B cell (primary cell): ENCODE results near the gene NAT14. TPM values are rescaled to one million over a fixed set of nuclear protein-coding genes. Genes with fewer than 3 reads are reported as not detected.

Experiments
- ATAC-seq: fragments of 200-7000 bp; cut with Tn5 transposase; one replicate; pipeline ENCODE4 v1.10.0; 2021; ENCODE audit warnings: low read depth, mild to moderate bottlenecking, moderate number of reproducible peaks, moderate library complexity
- CTCF ChIA-PET: fragments of 350-600 bp; sonication (Branson Sonifier 250); formaldehyde crosslinking; loops from one replicate; lab custom pipeline; 2021; ENCODE audit warnings: antibody characterized with exemption, inconsistent platforms; lab: Charles Lee
- POLR2A ChIA-PET: fragments of 350-600 bp; sonication (Branson Sonifier 250); formaldehyde crosslinking; loops from one replicate; lab custom pipeline; 2021; ENCODE audit warnings: antibody characterized with exemption; lab: Charles Lee
- DNase-seq: peaks from one replicate; pipeline ENCODE4 v3.0.0; 2013
- H2AFZ ChIP-seq: 2 replicates; pipeline ENCODE4 v1.6.1; 2012; ENCODE audit warnings: mild to moderate bottlenecking, low read depth, low read length; ENCODE audit not compliant: insufficient read depth, poor library complexity, severe bottlenecking
- H3K27ac ChIP-seq, 2 donors: 1 replicate in 1 of 2; 2 replicates in 1 of 2; pipeline ENCODE4 v1.5.1; 2012 to 2013; ENCODE audit warnings: low read length in 2 of 2, mild to moderate bottlenecking in 2 of 2, moderate library complexity in 1 of 2
- H3K27me3 ChIP-seq, 4 experiments: fragments of 200-600 bp in 1 of 4; sonication (generic) in 1 of 4; replicated peaks in 1 of 4; 1 replicate in 2 of 4; 2 replicates in 2 of 4; pipeline versions ENCODE4 v1.6.1 to v1.7.0; 2013 to 2016; ENCODE audit warnings: low read length in 3 of 4, mild to moderate bottlenecking in 2 of 4, mixed read lengths in 1 of 4, moderate library complexity in 1 of 4; ENCODE audit not compliant: insufficient read depth in 4 of 4, control insufficient read depth in 3 of 4; ENCODE audit errors: control extremely low read depth in 1 of 4
- H3K36me3 ChIP-seq, 2 experiments: replicated peaks in 1 of 2; 1 replicate in 1 of 2; 2 replicates in 1 of 2; pipeline versions ENCODE4 v1.6.1 to v1.7.1; 2013; ENCODE audit warnings: low read length in 1 of 2; ENCODE audit not compliant: insufficient read depth in 2 of 2, control insufficient read depth in 1 of 2; ENCODE audit errors: control extremely low read depth in 1 of 2, extremely low read depth in 1 of 2
- H3K4me1 ChIP-seq, 2 donors: fragments of 200-600 bp in 1 of 2; sonication (generic) in 1 of 2; 1 replicate in 1 of 2; 2 replicates in 1 of 2; pipeline versions ENCODE4 v1.5.1 to v1.6.1; 2013 to 2017; ENCODE audit warnings: low read length in 2 of 2; ENCODE audit not compliant: control insufficient read depth in 2 of 2, insufficient read depth in 2 of 2
- H3K4me2 ChIP-seq: replicated peaks from 2 replicates; pipeline ENCODE3; 2012; ENCODE audit warnings: mild to moderate bottlenecking, low read depth, low read length; ENCODE audit not compliant: poor library complexity, severe bottlenecking
- H3K4me3 ChIP-seq, 5 experiments: fragments of 200-600 bp in 1 of 5; sonication (generic) in 1 of 5; 1 replicate in 3 of 5; 2 replicates in 2 of 5; pipeline versions ENCODE4 v1.5.1 to v1.7.0; 2011 to 2016; ENCODE audit warnings: low read length in 4 of 5, mild to moderate bottlenecking in 4 of 5, low read depth in 2 of 5, control low read depth in 1 of 5, moderate library complexity in 1 of 5; ENCODE audit not compliant: insufficient read depth in 1 of 5; ENCODE audit errors: control extremely low read depth in 1 of 5, extremely low read depth in 1 of 5
- H3K79me2 ChIP-seq: fragments of 200-600 bp; sonication (generic); one replicate; pipeline ENCODE4 v1.6.0; 2016; ENCODE audit warnings: low read length; ENCODE audit not compliant: control insufficient read depth, insufficient read depth
- H3K9ac ChIP-seq: fragments of 200-600 bp; sonication (generic); 2 replicates; pipeline ENCODE4 v1.6.1; 2017; ENCODE audit warnings: mild to moderate bottlenecking, low read length, moderate library complexity
- H3K9me3 ChIP-seq, 3 donors: one replicate each; pipeline versions ENCODE4 v1.6.1 to v1.7.1; 2013; ENCODE audit warnings: low read length in 2 of 3; ENCODE audit not compliant: control insufficient read depth in 2 of 3, insufficient read depth in 1 of 3; ENCODE audit errors: control extremely low read depth in 1 of 3
- H4K20me1 ChIP-seq: 2 replicates; pipeline ENCODE4 v1.6.0; 2012; ENCODE audit warnings: mild to moderate bottlenecking, low read length; ENCODE audit not compliant: insufficient read depth, control insufficient read depth, poor library complexity, severe bottlenecking
- H3K27ac Mint-ChIP-seq: one replicate; pipeline ENCODE4 v1.8.0; 2021; ENCODE audit warnings: mixed read lengths
- H3K27me3 Mint-ChIP-seq: one replicate; pipeline ENCODE4 v1.8.0; 2021; ENCODE audit warnings: mixed read lengths
- H3K4me1 Mint-ChIP-seq: one replicate; pipeline ENCODE4 v1.8.0; 2021; ENCODE audit warnings: mixed read lengths
- H3K4me3 Mint-ChIP-seq: one replicate; pipeline ENCODE4 v1.8.0; 2021; ENCODE audit warnings: mixed read lengths
- H3K9me3 Mint-ChIP-seq: one replicate; pipeline ENCODE4 v1.8.0; 2022; ENCODE audit warnings: mixed read lengths; ENCODE audit not compliant: insufficient read depth
- EZH2 ChIP-seq: IDR thresholded peaks from 2 replicates; pipeline ENCODE4 v1.6.1; 2012; ENCODE audit warnings: borderline replicate concordance, low read depth, mild to moderate bottlenecking, moderate library complexity, low read length; ENCODE audit not compliant: insufficient read depth, poor library complexity, severe bottlenecking
- WGBS: methylation state at CpG from one replicate; pipeline ENCODE4 v1.1.5; 2013; ENCODE audit warnings: missing lambda C conversion rate; ENCODE audit not compliant: insufficient coverage; 5-methylcytosine and 5-hydroxymethylcytosine counted together
- intact Hi-C: fragments of 100-400 bp; cut with micrococcal nuclease; formaldehyde crosslinking; loops from one replicate; pipeline ENCODE4 v1.10.0; 2022
- polyA plus RNA-seq: library from polyadenylated mRNA; depleted of rRNA; stranded (reverse); fragments of >200 nt; gene quantifications from 2 replicates; pipeline ENCODE4 v1.2.3, GENCODE V29; 2012
- total RNA-seq, 2 donors: library from RNA; stranded (reverse); fragments of 120-200 nt in 1 of 2; gene quantifications; 1 replicate in 1 of 2; 2 replicates in 1 of 2; pipeline versions ENCODE4 v1.2.3 to v1.2.4, GENCODE V29; 2013 to 2022
- TF ChIP-seq, protein P1 (sequence below): fragments of 200-600 bp; IDR thresholded peaks from one replicate; pipeline ENCODE4 v1.8.0; 2022; ENCODE audit warnings: antibody characterized with exemption, mild to moderate bottlenecking

Gene NAT14
- total and polyA plus RNA-seq, 2 donors (not counting 1 experiment from before 2014, with no cell fraction given): 10.7 to 15.1 TPM

DNA sequence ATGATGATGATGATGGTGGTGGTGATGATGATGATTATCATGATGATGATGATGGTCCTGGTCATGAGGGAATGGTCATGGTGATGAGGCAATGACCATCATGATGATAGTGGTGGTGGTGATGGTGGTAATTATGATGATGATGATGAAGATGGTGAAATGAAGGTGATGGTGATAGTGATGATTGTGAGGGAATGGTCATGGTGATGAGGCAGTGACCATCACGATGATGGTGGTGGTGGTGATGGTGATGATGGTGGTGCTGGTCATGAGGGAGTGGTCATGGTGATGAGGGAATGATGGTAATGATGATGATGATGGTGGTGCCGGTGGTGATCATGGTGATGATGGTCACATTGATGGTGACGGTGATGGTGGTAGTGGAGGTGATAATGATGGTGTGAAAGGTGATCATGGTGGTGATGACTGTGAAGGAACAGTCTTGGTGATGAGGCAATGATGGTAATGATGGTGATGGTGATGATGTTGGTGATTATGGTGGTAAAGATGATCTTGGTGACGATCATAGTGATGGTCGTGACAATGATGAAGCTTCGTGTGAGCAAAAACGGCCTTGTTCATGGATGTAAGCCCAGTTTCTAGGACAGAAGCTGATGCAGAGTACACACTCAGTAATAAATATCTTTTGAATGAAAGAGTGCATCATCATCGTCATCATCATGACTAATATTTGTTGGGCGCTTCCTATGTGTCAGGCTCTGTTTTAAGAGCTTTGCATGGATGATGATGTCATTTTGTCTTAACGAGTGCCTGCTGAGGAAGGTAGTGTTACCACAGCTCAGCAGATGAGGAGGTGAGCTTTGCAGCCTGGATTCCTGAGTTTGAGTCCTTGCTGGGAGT is 34.7 kb downstream of the NAT14 start:
- Histone ChIP-seq H3K79me2 (no peaks in the 10 kb centered on the region), H3K9me3 (peaks cover 0 to 4% (median 0%) of the 10 kb centered on the region in 3 donors), H3K27me3 (peaks cover 0 to under 1% (median 0%) of the 10 kb centered on the region in 4 experiments), H3K9ac (no peak overlapping the region), H3K36me3 (no peaks in the 10 kb centered on the region), H2AFZ (no peak overlapping the region), H3K4me3 (no peak overlapping the region), H3K4me1 (peaks cover 4 to 11% of the 10 kb centered on the region in 2 donors), H3K4me2 (no peak overlapping the region), H3K27ac (no peak overlapping the region), H4K20me1 (no peaks in the 10 kb centered on the region)
- DNase-seq (no peak), ATAC-seq (no peak)
- no peak overlapping the region for H3K4me3 Mint-ChIP-seq
- peaks cover 9% of the 10 kb centered on the region for H3K4me1 Mint-ChIP-seq
- TF ChIP-seq EZH2: no peak
- TF ChIP-seq, protein P1, sequence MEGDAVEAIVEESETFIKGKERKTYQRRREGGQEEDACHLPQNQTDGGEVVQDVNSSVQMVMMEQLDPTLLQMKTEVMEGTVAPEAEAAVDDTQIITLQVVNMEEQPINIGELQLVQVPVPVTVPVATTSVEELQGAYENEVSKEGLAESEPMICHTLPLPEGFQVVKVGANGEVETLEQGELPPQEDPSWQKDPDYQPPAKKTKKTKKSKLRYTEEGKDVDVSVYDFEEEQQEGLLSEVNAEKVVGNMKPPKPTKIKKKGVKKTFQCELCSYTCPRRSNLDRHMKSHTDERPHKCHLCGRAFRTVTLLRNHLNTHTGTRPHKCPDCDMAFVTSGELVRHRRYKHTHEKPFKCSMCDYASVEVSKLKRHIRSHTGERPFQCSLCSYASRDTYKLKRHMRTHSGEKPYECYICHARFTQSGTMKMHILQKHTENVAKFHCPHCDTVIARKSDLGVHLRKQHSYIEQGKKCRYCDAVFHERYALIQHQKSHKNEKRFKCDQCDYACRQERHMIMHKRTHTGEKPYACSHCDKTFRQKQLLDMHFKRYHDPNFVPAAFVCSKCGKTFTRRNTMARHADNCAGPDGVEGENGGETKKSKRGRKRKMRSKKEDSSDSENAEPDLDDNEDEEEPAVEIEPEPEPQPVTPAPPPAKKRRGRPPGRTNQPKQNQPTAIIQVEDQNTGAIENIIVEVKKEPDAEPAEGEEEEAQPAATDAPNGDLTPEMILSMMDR: no peak
- CTCF ChIA-PET: interaction anchor here (0.7 to 1.2 kb wide), 3 partner anchors 106 to 113 kb away, joined by 3 to 11 read pairs (median 4); no protein-coding TSS in a partner anchor
- POLR2A ChIA-PET: no interaction called here
- H3K27ac Mint-ChIP-seq: no peak overlapping the region
- no peaks in the 10 kb centered on the region for H3K9me3 Mint-ChIP-seq
- intact Hi-C loops: no loop called here
- peaks cover 7% of the 10 kb centered on the region for H3K27me3 Mint-ChIP-seq
- WGBS: 95% methylated on average over 6 of the region's 10 CpGs

DNA sequence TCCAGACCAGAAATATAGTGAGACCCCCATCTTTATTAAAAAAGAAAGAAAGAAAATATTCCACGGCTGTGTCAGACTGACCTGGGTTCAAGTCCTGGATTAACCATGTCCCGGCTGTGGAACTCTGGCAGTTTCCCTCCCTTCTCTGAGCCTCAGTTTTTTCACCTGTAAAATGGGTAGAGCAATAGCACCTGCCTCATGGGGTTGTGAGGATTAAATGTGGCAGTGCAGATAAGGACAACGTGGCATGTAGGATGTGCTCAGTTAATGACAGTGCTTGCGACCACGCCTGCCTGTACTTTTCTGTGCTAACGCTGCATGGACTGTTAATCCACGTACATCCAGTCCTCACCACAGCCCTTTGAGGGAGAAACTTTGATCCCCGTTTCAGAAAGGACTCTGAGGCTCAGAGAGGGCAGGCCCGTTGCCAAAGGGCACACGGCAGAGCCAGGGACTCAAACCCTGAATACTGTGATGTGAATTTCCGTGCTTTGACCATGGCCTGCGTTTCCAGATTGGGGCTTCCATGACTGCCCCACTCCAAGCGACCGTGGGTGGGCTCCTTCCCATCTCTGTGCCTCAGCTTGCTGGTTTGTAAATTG is 35.8 kb downstream of the NAT14 start:
- Mint-ChIP-seq H3K4me1 (peaks cover 9% of the 10 kb centered on the region), H3K9me3 (no peaks in the 10 kb centered on the region), H3K27me3 (peaks cover 10% of the 10 kb centered on the region), H3K4me3 (no peak overlapping the region), H3K27ac (no peak overlapping the region)
- H3K27me3 ChIP-seq: no peaks in the 10 kb centered on the region
- H3K4me3 ChIP-seq: no peak overlapping the region
- no peaks in the 10 kb centered on the region for H4K20me1 ChIP-seq
- intact Hi-C loops: no loop called here
- H3K36me3 ChIP-seq: no peaks in the 10 kb centered on the region
- H3K9ac ChIP-seq: no peak overlapping the region
- ChIA-PET CTCF (interaction anchor here (1.1 to 1.2 kb wide), 2 partner anchors 111 to 112 kb away, joined by 4 to 11 read pairs; no protein-coding TSS in a partner anchor), POLR2A (no interaction called here)
- 91% methylated on average over 12 of the region's 14 CpGs for WGBS
- ATAC-seq (no peak), DNase-seq (no peak)
- no peak overlapping the region for H2AFZ ChIP-seq
- TF ChIP-seq, protein P1: no peak
- TF ChIP-seq EZH2: no peak
- peaks cover 0 to 4% (median 0%) of the 10 kb centered on the region in 3 donors for H3K9me3 ChIP-seq
- H3K27ac ChIP-seq: no peak overlapping the region
- no peak overlapping the region for H3K4me2 ChIP-seq
- H3K79me2 ChIP-seq: no peaks in the 10 kb centered on the region
- H3K4me1 ChIP-seq: peaks cover 4 to 11% of the 10 kb centered on the region in 2 donors
